ENCODE data around the gene CLDN16.

CLDN16 gene

DNA sequence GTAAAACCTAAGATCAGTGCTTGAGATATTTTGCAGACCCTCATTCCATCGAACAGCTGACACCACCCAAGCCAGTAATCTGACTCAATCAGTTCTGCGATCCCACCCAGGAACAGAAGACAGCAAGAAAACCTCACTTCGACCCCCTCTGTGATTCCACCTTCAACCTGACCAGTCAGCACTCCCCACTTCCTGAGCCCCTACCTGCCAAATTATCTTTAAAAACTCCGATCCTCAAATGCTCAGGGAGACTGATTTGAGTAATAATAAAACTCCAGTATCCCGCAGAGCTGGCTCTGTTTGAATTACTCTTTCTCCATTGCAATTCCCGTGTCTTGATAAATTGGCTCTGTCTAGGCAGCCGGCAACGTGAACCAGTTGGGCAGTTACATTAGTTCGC lies 25.7 kb upstream of the CLDN16 start:
- Histone ChIP-seq H2AFZ (ENCODE audit: low read depth, low read length) (no peak overlapping the region), H3K4me1 (ENCODE audit: insufficient read depth, low read length) (no peaks in the 10 kb centered on the region), H3K9me3 (ENCODE audit: low read length) (no peaks in the 10 kb centered on the region), H3K36me3 (ENCODE audit: insufficient read depth, low read length) (no peaks in the 10 kb centered on the region), H3K27me3 (ENCODE audit: insufficient read depth, low read length) (no peaks in the 10 kb centered on the region), H3K4me3 (ENCODE audit: low read length) (no peak overlapping the region)

DNA sequence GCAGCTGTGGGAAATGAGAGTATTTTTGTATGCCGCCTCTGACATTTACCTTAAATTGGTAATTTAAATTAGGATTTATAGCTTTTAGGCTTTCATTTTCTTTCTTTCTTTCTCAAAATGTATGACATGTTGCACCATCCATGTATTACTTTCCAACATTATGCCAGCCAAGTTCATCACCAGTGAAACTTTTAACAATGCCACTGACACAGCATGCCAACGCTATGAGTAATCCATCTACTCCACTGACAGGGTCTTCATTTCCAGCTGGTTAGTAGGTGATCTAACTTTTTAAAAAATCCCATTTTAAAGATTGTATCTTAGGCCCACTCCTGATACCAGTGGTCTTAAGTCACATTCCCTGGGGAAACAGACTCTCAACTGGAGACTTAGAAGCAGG lies 21.8 kb upstream of the CLDN16 start:
- Histone ChIP-seq H2AFZ (ENCODE audit: low read depth, low read length) (no peak overlapping the region), H3K9me3 (ENCODE audit: low read length) (no peaks in the 10 kb centered on the region), H3K4me1 (ENCODE audit: insufficient read depth, low read length) (no peaks in the 10 kb centered on the region), H3K36me3 (ENCODE audit: insufficient read depth, low read length) (no peaks in the 10 kb centered on the region), H3K27me3 (ENCODE audit: insufficient read depth, low read length) (no peaks in the 10 kb centered on the region), H3K4me3 (ENCODE audit: low read length) (no peak overlapping the region)

DNA sequence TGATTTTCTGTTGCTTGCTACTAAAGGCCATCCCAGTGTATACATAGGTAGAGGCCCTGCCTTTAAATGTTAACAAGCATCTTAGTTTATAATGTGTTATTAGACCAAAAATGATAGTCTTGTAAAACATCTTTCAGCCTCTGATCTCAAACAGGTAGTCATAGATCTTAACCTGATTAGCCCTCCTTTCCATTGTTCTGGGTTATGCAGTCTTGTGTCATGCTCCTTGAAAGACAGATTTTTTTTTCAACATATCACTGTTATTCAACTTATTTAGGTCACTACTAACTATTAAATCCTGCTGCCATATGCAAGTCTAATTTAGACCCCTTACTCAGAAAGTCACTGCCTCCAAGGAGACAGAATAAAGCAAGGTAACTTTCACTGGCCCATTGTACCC lies 19.1 kb upstream of the CLDN16 start:
- Histone ChIP-seq H3K27me3 (ENCODE audit: insufficient read depth, low read length) (no peaks in the 10 kb centered on the region), H3K4me3 (ENCODE audit: low read length) (no peak overlapping the region), H2AFZ (ENCODE audit: low read depth, low read length) (no peak overlapping the region), H3K36me3 (ENCODE audit: insufficient read depth, low read length) (no peaks in the 10 kb centered on the region), H3K4me1 (ENCODE audit: insufficient read depth, low read length) (no peaks in the 10 kb centered on the region), H3K9me3 (ENCODE audit: low read length) (no peaks in the 10 kb centered on the region)

DNA sequence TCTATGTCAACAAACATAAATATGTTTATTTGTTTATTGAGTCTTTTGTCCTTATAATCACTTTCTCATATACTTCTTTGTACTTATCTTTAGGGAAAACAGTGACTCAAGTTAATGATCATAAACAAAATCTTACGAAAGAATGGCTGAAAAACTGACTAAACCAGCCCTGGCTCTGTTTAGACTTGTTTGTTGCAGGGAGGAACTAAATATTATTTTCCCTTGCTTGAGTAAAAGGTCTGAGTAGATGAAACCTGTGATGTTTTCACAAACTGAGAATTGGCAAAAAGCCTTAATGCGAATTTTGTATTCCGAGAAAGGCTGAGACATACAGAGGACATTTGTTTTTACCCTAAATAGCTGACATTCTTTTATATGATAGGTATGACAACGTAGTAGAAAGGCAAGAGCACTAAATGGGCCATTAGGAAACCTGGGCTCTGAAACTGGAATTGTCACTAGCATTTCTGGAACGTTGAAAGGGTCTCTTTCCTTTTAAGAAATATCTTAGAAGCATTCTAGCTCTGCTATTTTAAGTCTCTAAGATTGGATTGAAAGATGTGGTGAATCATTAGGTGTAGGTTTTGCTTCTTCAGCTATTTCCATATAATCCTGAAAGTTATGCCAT lies 18.2 kb upstream of the CLDN16 start:
- Histone ChIP-seq H3K36me3 (ENCODE audit: insufficient read depth, low read length) (no peaks in the 10 kb centered on the region), H2AFZ (ENCODE audit: low read depth, low read length) (no peak overlapping the region)

DNA sequence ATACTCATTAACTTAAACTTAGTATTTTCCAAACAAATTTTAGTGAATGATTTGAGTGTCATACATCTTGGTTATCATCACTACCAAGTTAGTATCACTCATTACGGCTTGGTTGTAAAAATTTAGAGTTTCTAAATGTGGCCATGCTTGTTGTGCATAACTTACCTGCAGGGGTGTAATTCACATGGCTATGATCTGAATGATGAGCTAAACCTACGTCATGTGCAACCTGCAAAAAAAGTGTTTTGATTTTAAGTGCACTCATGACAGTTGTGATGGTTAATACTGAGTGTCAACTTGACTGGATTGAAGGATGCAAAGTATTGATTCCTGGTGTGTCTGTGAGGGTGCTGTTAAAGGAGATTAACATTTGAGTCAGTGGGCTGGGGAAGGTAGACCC lies 17.6 kb upstream of the CLDN16 start:
- no peaks in the 10 kb centered on the region for H3K4me1 ChIP-seq (ENCODE audit: insufficient read depth, low read length)
- H3K36me3 ChIP-seq (ENCODE audit: insufficient read depth, low read length), result no peaks in the 10 kb centered on the region
- no peaks in the 10 kb centered on the region for H3K9me3 ChIP-seq (ENCODE audit: low read length)
- H2AFZ ChIP-seq (ENCODE audit: low read depth, low read length), result no peak overlapping the region
- H3K4me3 ChIP-seq (ENCODE audit: low read length), result no peak overlapping the region
- no peaks in the 10 kb centered on the region for H3K27me3 ChIP-seq (ENCODE audit: insufficient read depth, low read length)

More for the DNA sequence above, 18.2 kb upstream of the CLDN16 start:
- H3K4me1 ChIP-seq (ENCODE audit: insufficient read depth, low read length), result no peaks in the 10 kb centered on the region
- no peaks in the 10 kb centered on the region for H3K9me3 ChIP-seq (ENCODE audit: low read length)
- no peak overlapping the region for H3K4me3 ChIP-seq (ENCODE audit: low read length)
- H3K27me3 ChIP-seq (ENCODE audit: insufficient read depth, low read length), result no peaks in the 10 kb centered on the region

DNA sequence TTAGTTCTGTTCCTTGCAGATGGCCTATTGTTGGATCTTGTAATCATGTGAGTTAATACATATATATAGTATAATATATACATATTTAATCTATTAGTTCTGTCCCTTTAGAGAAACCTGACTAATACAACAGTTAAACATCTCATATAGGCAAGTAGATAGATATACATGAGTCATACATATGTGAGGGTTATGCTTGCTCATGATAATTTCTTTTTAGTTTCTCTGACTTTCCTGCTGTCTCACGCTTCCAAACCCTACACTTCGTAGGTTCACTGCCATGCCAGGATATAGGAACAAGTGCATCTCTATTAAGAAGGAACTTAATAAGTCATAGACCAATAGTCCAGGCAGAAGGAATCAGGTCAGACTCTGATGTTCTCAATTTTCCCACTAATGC lies 16.8 kb upstream of the CLDN16 start:
- Histone ChIP-seq H3K36me3 (ENCODE audit: insufficient read depth, low read length) (no peaks in the 10 kb centered on the region), H3K9me3 (ENCODE audit: low read length) (no peaks in the 10 kb centered on the region), H3K4me1 (ENCODE audit: insufficient read depth, low read length) (no peaks in the 10 kb centered on the region), H3K4me3 (ENCODE audit: low read length) (no peak overlapping the region), H2AFZ (ENCODE audit: low read depth, low read length) (no peak overlapping the region), H3K27me3 (ENCODE audit: insufficient read depth, low read length) (no peaks in the 10 kb centered on the region)

DNA sequence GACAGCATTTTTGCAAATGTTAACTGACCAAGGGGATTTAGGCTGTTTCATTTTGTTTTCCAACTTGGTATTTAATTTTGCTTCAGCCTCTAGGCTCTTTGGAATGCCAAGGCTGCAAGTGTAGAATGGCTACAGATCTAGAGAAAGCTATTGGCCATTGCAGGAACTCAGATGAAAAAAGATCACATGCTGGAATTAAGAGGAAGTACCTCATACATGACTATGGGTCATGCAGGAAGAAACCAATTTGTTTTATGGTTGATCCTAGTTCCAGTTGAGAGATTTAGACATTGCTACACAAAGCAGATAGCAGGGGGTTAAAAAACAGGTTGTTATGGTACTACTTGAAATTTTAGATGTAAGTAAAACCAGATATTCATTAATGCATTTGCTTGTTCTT lies 12.7 kb upstream of the CLDN16 start:
- Histone ChIP-seq H3K9me3 (ENCODE audit: low read length) (no peaks in the 10 kb centered on the region), H3K4me3 (ENCODE audit: low read length) (no peak overlapping the region), H3K27me3 (ENCODE audit: insufficient read depth, low read length) (no peaks in the 10 kb centered on the region), H2AFZ (ENCODE audit: low read depth, low read length) (no peak overlapping the region), H3K4me1 (ENCODE audit: insufficient read depth, low read length) (no peaks in the 10 kb centered on the region), H3K36me3 (ENCODE audit: insufficient read depth, low read length) (no peaks in the 10 kb centered on the region)

DNA sequence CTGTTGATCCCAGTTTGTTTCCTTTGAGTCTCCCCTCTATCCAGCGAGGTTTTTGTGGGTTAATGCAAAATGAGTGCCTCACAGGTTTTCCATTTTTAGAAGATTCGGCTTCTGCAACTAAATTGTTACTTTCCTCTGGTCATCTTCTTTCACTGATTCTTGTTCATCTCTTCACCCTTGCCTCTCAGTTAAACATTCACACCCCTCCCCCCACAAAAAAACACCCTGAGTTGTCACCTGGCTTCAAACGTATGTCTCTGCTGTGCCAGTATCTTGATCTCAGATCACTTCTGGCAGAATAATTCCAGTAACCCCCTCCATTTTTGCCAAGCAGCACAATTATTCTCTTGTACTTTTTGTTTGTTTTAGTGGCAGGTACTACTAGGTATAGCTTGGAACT lies 12.3 kb upstream of the CLDN16 start:
- Histone ChIP-seq H3K27me3 (ENCODE audit: insufficient read depth, low read length) (no peaks in the 10 kb centered on the region), H3K36me3 (ENCODE audit: insufficient read depth, low read length) (no peaks in the 10 kb centered on the region), H3K9me3 (ENCODE audit: low read length) (no peaks in the 10 kb centered on the region), H2AFZ (ENCODE audit: low read depth, low read length) (no peak overlapping the region), H3K4me1 (ENCODE audit: insufficient read depth, low read length) (no peaks in the 10 kb centered on the region), H3K4me3 (ENCODE audit: low read length) (no peak overlapping the region)

DNA sequence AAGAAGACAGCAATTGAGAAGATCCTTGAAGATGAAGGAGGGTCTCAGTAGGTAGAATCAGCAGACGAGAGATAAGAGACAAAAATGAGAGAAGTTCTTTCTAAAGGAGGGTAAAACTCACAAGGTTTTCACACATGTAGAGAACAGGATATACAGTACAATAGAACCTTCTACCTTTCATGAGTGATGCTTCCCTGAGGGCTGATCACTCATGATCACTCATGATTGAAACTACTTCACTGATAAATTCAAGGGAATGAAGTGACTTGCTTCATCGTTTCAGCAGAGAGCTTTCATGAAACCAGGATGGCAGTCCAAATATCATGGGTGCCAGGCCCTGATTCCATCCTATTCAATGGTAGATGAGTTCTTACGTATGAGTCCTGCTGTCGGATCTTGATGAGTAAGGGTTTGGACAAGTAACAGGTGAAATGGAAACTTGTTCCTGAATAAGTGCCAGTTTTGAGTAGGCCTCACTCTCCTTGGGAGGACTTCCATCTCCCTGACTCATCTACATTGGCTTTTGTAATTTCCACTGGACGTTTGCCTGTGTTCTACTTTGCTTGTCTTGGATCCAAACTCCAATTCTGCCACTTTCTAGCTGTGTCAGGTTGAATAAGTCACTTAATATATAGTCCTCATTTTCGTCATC lies 9.6 kb upstream of the CLDN16 start:
- H3K4me1 ChIP-seq (ENCODE audit: insufficient read depth, low read length), result no peaks in the 10 kb centered on the region
- no peaks in the 10 kb centered on the region for H3K36me3 ChIP-seq (ENCODE audit: insufficient read depth, low read length)
- H3K4me3 ChIP-seq (ENCODE audit: low read length), result no peak overlapping the region
- H3K9me3 ChIP-seq (ENCODE audit: low read length), result no peaks in the 10 kb centered on the region
- H3K27me3 ChIP-seq (ENCODE audit: insufficient read depth, low read length), result no peaks in the 10 kb centered on the region
- H2AFZ ChIP-seq (ENCODE audit: low read depth, low read length), result no peak overlapping the region

DNA sequence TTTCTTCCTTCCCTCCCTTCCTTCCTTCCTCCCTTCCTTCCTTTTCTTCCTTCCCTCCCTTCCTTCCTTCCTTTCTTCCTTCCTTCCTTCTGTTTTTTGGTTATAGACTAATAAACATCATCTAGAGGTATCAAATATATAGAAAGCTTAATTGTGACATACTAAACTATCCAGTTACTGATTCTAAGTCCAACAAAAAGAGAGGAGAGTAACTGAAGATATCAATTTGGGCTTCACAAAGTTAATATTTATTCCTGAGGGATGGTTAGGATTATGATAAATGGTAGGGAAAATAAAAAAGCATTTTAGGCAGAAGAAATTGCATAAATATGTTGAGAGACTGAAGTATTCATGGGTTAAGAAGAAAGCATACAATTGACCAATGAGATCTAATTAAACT lies 7.8 kb upstream of the CLDN16 start:
- no peak overlapping the region for H3K4me3 ChIP-seq (ENCODE audit: low read length)
- no peaks in the 10 kb centered on the region for H3K9me3 ChIP-seq (ENCODE audit: low read length)
- H3K4me1 ChIP-seq (ENCODE audit: insufficient read depth, low read length), result no peaks in the 10 kb centered on the region
- H2AFZ ChIP-seq (ENCODE audit: low read depth, low read length), result no peak overlapping the region
- no peaks in the 10 kb centered on the region for H3K27me3 ChIP-seq (ENCODE audit: insufficient read depth, low read length)
- no peaks in the 10 kb centered on the region for H3K36me3 ChIP-seq (ENCODE audit: insufficient read depth, low read length)

DNA sequence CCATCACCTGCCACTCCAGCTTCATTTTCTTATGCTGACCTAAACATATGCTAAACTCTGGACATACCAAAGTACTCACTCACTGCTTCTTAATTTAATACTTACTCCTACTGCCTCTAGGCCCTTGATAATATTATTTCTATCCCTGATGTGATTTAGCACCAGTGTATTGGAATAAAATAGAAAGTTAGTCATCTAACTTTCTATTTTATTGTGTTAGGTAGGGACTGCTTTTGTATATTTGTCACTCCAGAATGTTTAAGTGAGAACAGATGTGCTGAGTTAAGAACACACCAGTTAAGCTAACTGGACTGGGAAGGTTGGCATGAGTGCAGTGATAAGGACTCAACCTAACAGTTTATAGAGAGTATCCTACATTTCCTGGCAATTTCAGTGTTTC lies 6.5 kb upstream of the CLDN16 start:
- no peaks in the 10 kb centered on the region for H3K27me3 ChIP-seq (ENCODE audit: insufficient read depth, low read length)
- no peak overlapping the region for H3K4me3 ChIP-seq (ENCODE audit: low read length)
- no peaks in the 10 kb centered on the region for H3K36me3 ChIP-seq (ENCODE audit: insufficient read depth, low read length)
- H2AFZ ChIP-seq (ENCODE audit: low read depth, low read length), result no peak overlapping the region
- H3K9me3 ChIP-seq (ENCODE audit: low read length), result no peaks in the 10 kb centered on the region
- no peaks in the 10 kb centered on the region for H3K4me1 ChIP-seq (ENCODE audit: insufficient read depth, low read length)

DNA sequence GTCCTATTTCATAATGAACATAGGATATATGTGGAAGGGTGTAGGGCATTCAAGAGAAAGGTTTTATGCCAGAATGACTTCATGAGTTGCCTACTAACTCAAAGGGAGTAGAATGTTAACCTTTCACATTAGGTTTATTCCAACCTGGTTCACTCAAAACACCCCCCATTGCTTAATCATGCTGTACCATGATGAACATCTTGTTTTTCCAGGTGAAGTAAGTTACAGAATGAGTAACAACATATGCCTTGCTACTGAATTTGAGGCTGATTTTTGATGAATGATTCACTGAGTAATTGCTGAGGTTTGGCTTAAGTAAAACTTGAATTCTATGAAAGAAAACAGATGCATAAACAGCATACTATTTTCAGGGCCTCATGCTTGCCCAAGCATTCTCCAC lies 5.9 kb upstream of the CLDN16 start:
- no peak overlapping the region for H3K4me3 ChIP-seq (ENCODE audit: low read length)
- H3K27me3 ChIP-seq (ENCODE audit: insufficient read depth, low read length), result no peaks in the 10 kb centered on the region
- no peaks in the 10 kb centered on the region for H3K4me1 ChIP-seq (ENCODE audit: insufficient read depth, low read length)
- H3K36me3 ChIP-seq (ENCODE audit: insufficient read depth, low read length), result no peaks in the 10 kb centered on the region
- H2AFZ ChIP-seq (ENCODE audit: low read depth, low read length), result no peak overlapping the region
- H3K9me3 ChIP-seq (ENCODE audit: low read length), result no peaks in the 10 kb centered on the region

DNA sequence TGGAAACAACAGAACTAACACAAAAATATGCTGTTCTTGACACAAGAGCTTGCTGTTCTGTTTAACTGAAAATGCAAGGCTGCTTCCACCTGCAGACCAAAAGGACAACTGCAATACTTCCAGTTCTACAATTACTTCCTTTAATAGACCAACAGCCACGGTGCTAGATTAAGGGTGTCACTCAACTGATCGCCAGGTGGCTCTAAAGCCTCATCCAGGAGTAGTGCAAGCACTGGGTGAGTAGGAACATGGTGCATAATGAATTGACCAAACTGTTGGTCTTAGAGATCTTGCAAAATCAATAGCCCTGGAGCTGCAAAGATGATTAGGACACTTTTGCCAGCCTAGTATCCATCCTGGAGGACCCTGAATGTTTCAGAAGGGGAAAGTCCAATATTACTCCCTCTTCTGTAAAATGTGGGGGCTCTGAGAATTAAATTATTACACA lies 3.6 kb upstream of the CLDN16 start:
- H2AFZ ChIP-seq (ENCODE audit: low read depth, low read length), result no peak overlapping the region
- no peaks in the 10 kb centered on the region for H3K27me3 ChIP-seq (ENCODE audit: insufficient read depth, low read length)
- no peaks in the 10 kb centered on the region for H3K9me3 ChIP-seq (ENCODE audit: low read length)
- H3K4me3 ChIP-seq (ENCODE audit: low read length), result no peak overlapping the region
- H3K4me1 ChIP-seq (ENCODE audit: insufficient read depth, low read length), result no peaks in the 10 kb centered on the region
- no peaks in the 10 kb centered on the region for H3K36me3 ChIP-seq (ENCODE audit: insufficient read depth, low read length)
